ENCODE data around the gene ZNF362. TPM values are rescaled to one million over a fixed set of nuclear protein-coding genes. Genes with fewer than 3 reads are reported as not detected.

The ZNF362 gene
- total RNA-seq, 2 experiments from 2014 or later, result 8.9 to 26.1 TPM

- Histone ChIP-seq H3K4me1 (ENCODE audit: insufficient read depth, low read length, poor library complexity, severe bottlenecking) (no peaks in the 10 kb centered on the region), H4K20me1 (ENCODE audit: insufficient read depth, low read length) (no peaks in the 10 kb centered on the region), H3K79me2 (ENCODE audit: insufficient read depth, low read depth, low read length) (no peaks in the 10 kb centered on the region), H3K4me3 (ENCODE audit: low read depth, low read length, poor library complexity, severe bottlenecking) (no peak overlapping the region), H3K36me3 (ENCODE audit: insufficient read depth, low read length) (no peaks in the 10 kb centered on the region), H3K27ac (ENCODE audit: low read depth, low read length, poor library complexity, severe bottlenecking) (no peak overlapping the region), H2AFZ (ENCODE audit: low read length) (no peak overlapping the region), H3K9me3 (ENCODE audit: low read length) (no peaks in the 10 kb centered on the region), H3K4me2 (ENCODE audit: low read length) (no peak overlapping the region), H3K9me2 (ENCODE audit: insufficient read depth, low read length) (no peaks in the 10 kb centered on the region)
- ChIA-PET CTCF (ENCODE audit: unreplicated experiment) (no interaction called here), POLR2A (no interaction called here)
- BruUV-seq (replicated peaks), result no TSS peak
- no peak for TF ChIP-seq EZH2phosphoT487 (IDR thresholded peaks at IDR 0.05; ENCODE audit: borderline replicate concordance, low read depth, low read length)
- TF ChIP-seq, protein P1, sequence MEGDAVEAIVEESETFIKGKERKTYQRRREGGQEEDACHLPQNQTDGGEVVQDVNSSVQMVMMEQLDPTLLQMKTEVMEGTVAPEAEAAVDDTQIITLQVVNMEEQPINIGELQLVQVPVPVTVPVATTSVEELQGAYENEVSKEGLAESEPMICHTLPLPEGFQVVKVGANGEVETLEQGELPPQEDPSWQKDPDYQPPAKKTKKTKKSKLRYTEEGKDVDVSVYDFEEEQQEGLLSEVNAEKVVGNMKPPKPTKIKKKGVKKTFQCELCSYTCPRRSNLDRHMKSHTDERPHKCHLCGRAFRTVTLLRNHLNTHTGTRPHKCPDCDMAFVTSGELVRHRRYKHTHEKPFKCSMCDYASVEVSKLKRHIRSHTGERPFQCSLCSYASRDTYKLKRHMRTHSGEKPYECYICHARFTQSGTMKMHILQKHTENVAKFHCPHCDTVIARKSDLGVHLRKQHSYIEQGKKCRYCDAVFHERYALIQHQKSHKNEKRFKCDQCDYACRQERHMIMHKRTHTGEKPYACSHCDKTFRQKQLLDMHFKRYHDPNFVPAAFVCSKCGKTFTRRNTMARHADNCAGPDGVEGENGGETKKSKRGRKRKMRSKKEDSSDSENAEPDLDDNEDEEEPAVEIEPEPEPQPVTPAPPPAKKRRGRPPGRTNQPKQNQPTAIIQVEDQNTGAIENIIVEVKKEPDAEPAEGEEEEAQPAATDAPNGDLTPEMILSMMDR (conservative IDR thresholded peaks at IDR 0.05; ENCODE audit: low read length), result no peak
- intact Hi-C loops (cut with micrococcal nuclease; ENCODE audit: unreplicated experiment), result no loop called here
- DNase-seq (ENCODE audit: low spot score), result no peak
Measured at GRCh38 chr1:33248244-33248643, 8.0 kb upstream of the ZNF362 start.

GRCh38 chr1:33249422-33249821 lies 6.9 kb upstream of the ZNF362 start:
- no peak overlapping the region for H3K27ac ChIP-seq (ENCODE audit: low read depth, low read length, poor library complexity, severe bottlenecking)
- H4K20me1 ChIP-seq (ENCODE audit: insufficient read depth, low read length), result no peaks in the 10 kb centered on the region
- ChIA-PET POLR2A (no interaction called here), CTCF (ENCODE audit: unreplicated experiment) (no interaction called here)
- no peak overlapping the region for H2AFZ ChIP-seq (ENCODE audit: low read length)
- H3K4me2 ChIP-seq (ENCODE audit: low read length), result no peak overlapping the region
- BruUV-seq (replicated peaks), result no TSS peak
- DNase-seq (ENCODE audit: low spot score), result no peak
- no peaks in the 10 kb centered on the region for H3K79me2 ChIP-seq (ENCODE audit: insufficient read depth, low read depth, low read length)
- H3K36me3 ChIP-seq (ENCODE audit: insufficient read depth, low read length), result no peaks in the 10 kb centered on the region
- intact Hi-C loops (cut with micrococcal nuclease; ENCODE audit: unreplicated experiment), result no loop called here
- TF ChIP-seq, protein P1 (conservative IDR thresholded peaks at IDR 0.05; ENCODE audit: low read length), result no peak
- no peak for TF ChIP-seq EZH2phosphoT487 (IDR thresholded peaks at IDR 0.05; ENCODE audit: borderline replicate concordance, low read depth, low read length)
- no peaks in the 10 kb centered on the region for H3K4me1 ChIP-seq (ENCODE audit: insufficient read depth, low read length, poor library complexity, severe bottlenecking)
- no peak overlapping the region for H3K4me3 ChIP-seq (ENCODE audit: low read depth, low read length, poor library complexity, severe bottlenecking)
- H3K9me3 ChIP-seq (ENCODE audit: low read length), result no peaks in the 10 kb centered on the region
- no peaks in the 10 kb centered on the region for H3K9me2 ChIP-seq (ENCODE audit: insufficient read depth, low read length)

GRCh38 chr1:33250217-33250616 lies 6.1 kb upstream of the ZNF362 start:
- H3K4me2 ChIP-seq (ENCODE audit: low read length), result no peak overlapping the region
- no peak overlapping the region for H2AFZ ChIP-seq (ENCODE audit: low read length)
- H3K4me3 ChIP-seq (ENCODE audit: low read depth, low read length, poor library complexity, severe bottlenecking), result no peak overlapping the region
- CTCF ChIA-PET (ENCODE audit: unreplicated experiment), result no interaction called here
- DNase-seq (ENCODE audit: low spot score), result no peak
- H3K9me3 ChIP-seq (ENCODE audit: low read length), result no peaks in the 10 kb centered on the region
- POLR2A ChIA-PET, result interaction anchor here (0.6 to 1.2 kb wide), 2 partner anchors 60 to 66 kb away, joined by 3 to 4 read pairs; no protein-coding TSS in a partner anchor
- TF ChIP-seq, protein P1 (conservative IDR thresholded peaks at IDR 0.05; ENCODE audit: low read length), result no peak
- TF ChIP-seq EZH2phosphoT487 (IDR thresholded peaks at IDR 0.05; ENCODE audit: borderline replicate concordance, low read depth, low read length), result no peak
- intact Hi-C loops (cut with micrococcal nuclease; ENCODE audit: unreplicated experiment), result no loop called here
- no peak overlapping the region for H3K27ac ChIP-seq (ENCODE audit: low read depth, low read length, poor library complexity, severe bottlenecking)
- no peaks in the 10 kb centered on the region for H3K36me3 ChIP-seq (ENCODE audit: insufficient read depth, low read length)
- BruUV-seq (replicated peaks), result no TSS peak
- H3K79me2 ChIP-seq (ENCODE audit: insufficient read depth, low read depth, low read length), result no peaks in the 10 kb centered on the region
- H4K20me1 ChIP-seq (ENCODE audit: insufficient read depth, low read length), result no peaks in the 10 kb centered on the region
- H3K9me2 ChIP-seq (ENCODE audit: insufficient read depth, low read length), result no peaks in the 10 kb centered on the region
- H3K4me1 ChIP-seq (ENCODE audit: insufficient read depth, low read length, poor library complexity, severe bottlenecking), result peaks cover under 1% of the 10 kb centered on the region
